SH-SY5Y (cell line): Measurements from ENCODE around the gene KRTAP9-8.

ENCODE experiments used
- GATA2 ChIP-seq: IDR thresholded peaks from 2 replicates; pipeline ENCODE4 v1.6.1; 2011; ENCODE audit warnings: mild to moderate bottlenecking, low read depth, low read length
- GATA3 ChIP-seq: IDR thresholded peaks from 2 replicates; pipeline ENCODE4 v1.6.1; 2011; ENCODE audit warnings: low read depth, mild to moderate bottlenecking, low read length, moderate library complexity

DNA sequence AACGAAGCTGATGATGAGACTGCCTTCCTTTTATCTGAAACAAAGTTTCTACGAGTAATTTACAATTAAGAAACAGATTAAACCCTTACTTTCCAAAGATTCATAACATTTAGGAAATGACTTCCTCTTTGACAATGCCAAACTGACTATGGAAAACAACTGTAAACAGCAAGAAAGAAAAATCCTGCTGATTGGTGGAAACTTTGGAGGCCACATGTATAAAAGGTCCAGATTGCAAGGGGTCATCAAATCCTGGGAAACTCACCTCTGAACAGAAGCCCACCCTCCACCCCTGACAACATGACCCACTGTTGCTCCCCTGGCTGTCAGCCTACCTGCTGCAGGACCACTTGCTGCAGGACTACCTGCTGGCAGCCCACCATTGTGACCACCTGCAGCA is 27.3 kb downstream of the KRTAP9-8 start, which contains the start of gene KRTAP9-6:
- TF ChIP-seq GATA3 (no peak), GATA2 (no peak)
